GM18517 (cell line): ENCODE measurements around the gene ATRN.
"Not testable (repeated sequence)": the region's sequence is repeated elsewhere in the genome, so short reads cannot be mapped to it uniquely, and the experiment has no call there.

Source experiments
- ATAC-seq: cut with Tn5 transposase; IDR thresholded peaks from one replicate; pipeline ENCODE4 v1.9.1; 2021; ENCODE audit warnings: mild to moderate bottlenecking, moderate library complexity; ENCODE audit not compliant: unreplicated experiment

Gene ATRN

GRCh38 chr20:3470627-3471396 is at the start of gene ATRN:
ATRN (plus strand) TSS chr20:3471018; CDS start chr20:3471108, 90 bp downstream.
- peak; percentile 85 for ATAC-seq

GRCh38 chr20:3421985-3422384 is 48.8 kb upstream of the ATRN start:
- no peak for ATAC-seq

- no peak for ATAC-seq
Measured at GRCh38 chr20:3423126-3423525, 47.7 kb upstream of the ATRN start.

- ATAC-seq: not testable (repeated sequence)
Measured at GRCh38 chr20:3426766-3427165, 44.1 kb upstream of the ATRN start.

GRCh38 chr20:3430376-3431069 is 40.3 kb upstream of the ATRN start:
- ATAC-seq: peak; percentile 92

- no peak for ATAC-seq
Measured at GRCh38 chr20:3431109-3431508, 39.7 kb upstream of the ATRN start.

GRCh38 chr20:3432844-3433243 is 38.0 kb upstream of the ATRN start:
- ATAC-seq: no peak

- ATAC-seq: no peak
Measured at GRCh38 chr20:3433744-3434143, 37.1 kb upstream of the ATRN start.

- no peak for ATAC-seq
Measured at GRCh38 chr20:3434232-3434631, 36.6 kb upstream of the ATRN start.

GRCh38 chr20:3436864-3437574 is 33.8 kb upstream of the ATRN start:
- no peak for ATAC-seq

GRCh38 chr20:3446779-3447178 is 24.0 kb upstream of the ATRN start:
- ATAC-seq: no peak

GRCh38 chr20:3447321-3447720 is 23.5 kb upstream of the ATRN start:
- no peak for ATAC-seq

GRCh38 chr20:3449319-3449718 is 21.5 kb upstream of the ATRN start:
- ATAC-seq: no peak

- ATAC-seq: no peak
Measured at GRCh38 chr20:3452136-3452535, 18.7 kb upstream of the ATRN start.

GRCh38 chr20:3452690-3453089 is 18.1 kb upstream of the ATRN start:
- no peak for ATAC-seq

GRCh38 chr20:3454831-3455230 is 16.0 kb upstream of the ATRN start:
- ATAC-seq: no peak

- no peak for ATAC-seq
Measured at GRCh38 chr20:3456648-3457047, 14.2 kb upstream of the ATRN start.

GRCh38 chr20:3459881-3460307 is 10.9 kb upstream of the ATRN start:
- no peak for ATAC-seq

GRCh38 chr20:3461211-3461771 is 9.5 kb upstream of the ATRN start:
- no peak for ATAC-seq

- ATAC-seq: no peak
Measured at GRCh38 chr20:3461911-3462677, 8.7 kb upstream of the ATRN start.

- ATAC-seq: no peak
Measured at GRCh38 chr20:3464166-3464565, 6.7 kb upstream of the ATRN start.
